ENCODE data around the gene CAP1.

- TF ChIP-seq, protein P1, sequence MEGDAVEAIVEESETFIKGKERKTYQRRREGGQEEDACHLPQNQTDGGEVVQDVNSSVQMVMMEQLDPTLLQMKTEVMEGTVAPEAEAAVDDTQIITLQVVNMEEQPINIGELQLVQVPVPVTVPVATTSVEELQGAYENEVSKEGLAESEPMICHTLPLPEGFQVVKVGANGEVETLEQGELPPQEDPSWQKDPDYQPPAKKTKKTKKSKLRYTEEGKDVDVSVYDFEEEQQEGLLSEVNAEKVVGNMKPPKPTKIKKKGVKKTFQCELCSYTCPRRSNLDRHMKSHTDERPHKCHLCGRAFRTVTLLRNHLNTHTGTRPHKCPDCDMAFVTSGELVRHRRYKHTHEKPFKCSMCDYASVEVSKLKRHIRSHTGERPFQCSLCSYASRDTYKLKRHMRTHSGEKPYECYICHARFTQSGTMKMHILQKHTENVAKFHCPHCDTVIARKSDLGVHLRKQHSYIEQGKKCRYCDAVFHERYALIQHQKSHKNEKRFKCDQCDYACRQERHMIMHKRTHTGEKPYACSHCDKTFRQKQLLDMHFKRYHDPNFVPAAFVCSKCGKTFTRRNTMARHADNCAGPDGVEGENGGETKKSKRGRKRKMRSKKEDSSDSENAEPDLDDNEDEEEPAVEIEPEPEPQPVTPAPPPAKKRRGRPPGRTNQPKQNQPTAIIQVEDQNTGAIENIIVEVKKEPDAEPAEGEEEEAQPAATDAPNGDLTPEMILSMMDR (IDR thresholded peaks at IDR 0.05), result no peak
- TF ChIP-seq TFCP2L1 (CRISPR knock-in tag; IDR thresholded peaks at IDR 0.05) (no peak), PHF8 (IDR thresholded peaks at IDR 0.05; ENCODE audit: borderline replicate concordance, low read depth) (no peak), KDM5A (IDR thresholded peaks at IDR 0.05) (no peak), RFX5 (IDR thresholded peaks at IDR 0.05) (no peak), USF2 (IDR thresholded peaks at IDR 0.05) (no peak), JUNB (IDR thresholded peaks at IDR 0.05) (no peak), CBX2 (IDR thresholded peaks at IDR 0.05; ENCODE audit: borderline replicate concordance, low read depth) (no peak), EP300 (IDR thresholded peaks at IDR 0.05) (no peak), RNF2 (IDR thresholded peaks at IDR 0.05; ENCODE audit: borderline replicate concordance, low read depth) (no peak)
- TF ChIP-seq, protein P2, sequence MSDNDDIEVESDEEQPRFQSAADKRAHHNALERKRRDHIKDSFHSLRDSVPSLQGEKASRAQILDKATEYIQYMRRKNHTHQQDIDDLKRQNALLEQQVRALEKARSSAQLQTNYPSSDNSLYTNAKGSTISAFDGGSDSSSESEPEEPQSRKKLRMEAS (IDR thresholded peaks at IDR 0.05), result no peak
Measured at GRCh38 chr1:40023379-40023944, 17.1 kb upstream of the CAP1 start.
